EL (cell line): ENCODE measurements around the gene IFT88.
A peak's percentile ranks its signal among the peaks of the same experiment; 100 is the strongest.

Experiments used
- DNase-seq: peaks from one replicate; pipeline ENCODE4 v3.0.0-alpha.2; 2016

Gene IFT88

DNA sequence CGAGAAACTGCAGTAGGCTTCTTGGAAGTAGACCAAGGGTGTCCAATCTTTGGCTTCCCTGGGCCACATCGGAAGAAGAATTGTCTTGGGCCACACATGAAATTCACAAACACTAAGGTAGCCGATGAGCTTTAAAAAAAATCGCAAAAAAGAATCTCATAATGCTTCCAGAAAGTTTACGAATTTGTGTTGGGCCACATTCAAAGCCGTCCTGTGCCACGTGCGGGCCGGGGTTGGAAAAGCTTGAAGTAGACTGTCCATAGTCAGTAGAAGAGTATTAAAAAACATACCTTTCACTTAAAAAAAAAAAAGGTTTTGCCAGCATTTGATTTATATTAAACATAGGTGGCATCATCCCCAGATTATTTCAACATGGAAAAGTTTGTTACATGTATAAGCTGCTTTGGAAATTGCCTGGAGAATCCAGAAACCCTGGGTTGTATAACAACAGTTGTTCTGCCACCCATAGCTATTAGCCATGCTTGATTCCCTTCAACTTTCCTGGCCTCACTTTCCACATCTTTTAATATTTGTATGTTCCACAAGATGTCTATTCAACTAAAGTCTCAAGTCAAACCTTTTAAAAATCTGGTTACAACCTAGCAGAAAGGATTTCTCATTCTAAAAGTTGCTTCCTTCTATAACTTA, 1.0 kb downstream of the IFT88 start:
- no peak for DNase-seq

DNA sequence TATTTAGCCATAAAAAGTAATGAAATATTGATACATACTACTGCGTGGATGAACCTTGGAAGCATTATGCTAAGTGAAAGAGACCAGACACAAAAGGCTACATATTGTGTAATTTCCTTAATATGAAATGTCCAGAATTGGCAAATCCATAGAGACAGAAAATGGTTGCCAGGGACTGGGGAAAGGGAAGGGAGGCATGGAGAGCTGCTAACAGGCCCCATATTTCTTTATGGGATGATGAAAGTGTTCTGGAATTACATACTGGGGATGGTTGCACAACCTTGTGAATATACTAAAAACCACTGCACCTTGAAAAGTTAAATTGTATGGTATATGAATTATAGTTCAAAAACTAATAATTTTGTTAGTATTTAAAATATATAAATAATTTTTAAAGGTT, 3.6 kb downstream of the IFT88 start:
- peak; percentile 25 for DNase-seq

DNA sequence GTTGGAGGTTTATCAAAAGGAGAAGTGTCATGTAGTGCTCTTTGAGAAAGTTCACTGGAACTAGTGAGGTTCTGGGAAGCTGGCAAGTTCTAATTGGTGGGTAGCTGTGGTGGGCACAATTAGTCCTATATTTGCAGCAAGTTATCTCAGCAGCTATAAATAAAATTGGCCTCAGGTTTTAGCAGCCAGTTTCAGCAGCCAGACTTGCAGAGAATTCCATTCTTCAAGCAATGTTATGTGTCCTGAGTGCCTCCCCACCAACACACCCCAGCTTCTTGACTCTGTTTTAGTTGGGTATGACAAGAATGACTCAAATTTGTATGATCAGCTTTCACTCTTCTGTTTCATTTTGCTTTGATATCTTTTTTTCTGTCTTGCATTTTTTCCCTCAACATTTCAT, 4.7 kb downstream of the IFT88 start:
- no peak for DNase-seq

DNA sequence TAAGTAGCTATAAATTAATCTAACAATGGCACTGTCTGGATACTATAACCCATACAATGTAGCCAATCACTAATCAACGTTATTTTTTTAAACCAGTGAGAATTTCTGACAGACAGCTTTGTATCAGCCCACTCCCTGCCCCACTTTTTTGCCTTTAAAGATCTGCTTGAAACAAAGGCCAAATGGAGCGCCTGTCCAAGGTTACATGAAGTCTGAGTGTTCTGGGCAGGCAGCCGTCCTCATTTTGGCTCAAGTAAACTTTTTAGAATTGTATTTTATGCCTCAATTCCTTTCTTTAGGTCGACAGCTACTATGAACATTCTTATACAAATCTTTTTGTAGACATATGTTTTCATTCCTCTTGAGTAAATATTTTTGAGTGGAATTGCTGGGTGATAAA, 6.2 kb downstream of the IFT88 start:
- DNase-seq, result no peak

DNA sequence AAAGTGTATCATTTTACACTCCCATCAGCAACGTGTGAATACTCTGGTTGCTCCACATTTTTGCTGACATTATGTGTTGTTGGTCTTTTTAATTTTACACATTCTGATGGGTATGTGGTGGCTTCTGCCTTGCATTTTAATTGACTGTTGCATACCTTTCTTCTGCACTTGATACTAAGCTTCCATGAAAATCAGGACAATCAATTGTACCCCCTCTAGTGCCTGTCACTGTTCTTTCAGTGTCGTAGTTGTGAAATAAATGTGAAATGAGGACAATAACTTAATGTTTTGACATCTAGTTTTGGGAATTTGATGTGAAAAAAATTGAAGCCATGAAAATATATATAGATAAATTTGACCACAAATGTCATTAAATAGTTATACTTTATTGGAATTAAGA, 6.7 kb downstream of the IFT88 start:
- DNase-seq, result no peak

DNA sequence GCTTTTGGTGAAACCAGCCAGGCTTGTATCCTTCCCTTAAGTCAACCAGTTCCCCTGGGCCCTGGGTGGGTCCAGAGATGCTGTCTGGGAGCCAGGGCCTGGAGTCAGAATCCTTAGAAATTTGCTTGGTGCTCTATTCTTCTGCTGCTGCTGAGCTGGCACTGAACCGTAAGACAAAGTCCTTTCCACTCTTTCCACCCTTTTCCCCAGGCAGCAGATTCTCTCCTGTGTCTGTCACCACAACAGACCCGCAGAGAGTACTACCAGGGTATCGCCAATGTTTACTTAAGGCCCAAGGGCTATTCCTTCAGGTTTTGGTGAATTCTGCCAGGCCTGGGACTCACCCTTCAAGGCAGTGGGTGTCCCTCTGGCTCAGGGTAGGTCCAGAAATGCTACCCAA, 12.2 kb downstream of the IFT88 start:
- no peak for DNase-seq

DNA sequence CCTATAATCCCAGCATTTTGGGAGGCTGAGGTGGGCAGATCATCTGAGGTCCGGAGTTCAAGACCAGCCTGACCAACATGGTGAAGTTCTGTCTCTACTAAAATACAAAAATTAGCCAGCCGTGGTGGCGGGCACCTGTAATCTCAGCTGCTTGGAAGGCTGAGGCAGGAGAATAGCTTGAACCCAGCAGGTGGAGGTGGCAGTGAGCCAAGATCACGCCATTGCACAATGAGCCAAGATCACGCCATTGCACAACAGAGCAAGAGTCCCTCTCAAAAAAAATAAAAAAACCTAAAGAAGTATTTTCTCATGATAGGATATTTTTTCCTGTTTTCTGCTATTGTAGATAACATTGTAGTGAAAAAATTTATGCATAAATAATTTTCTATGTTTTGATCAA, 13.3 kb downstream of the IFT88 start:
- DNase-seq, result no peak

DNA sequence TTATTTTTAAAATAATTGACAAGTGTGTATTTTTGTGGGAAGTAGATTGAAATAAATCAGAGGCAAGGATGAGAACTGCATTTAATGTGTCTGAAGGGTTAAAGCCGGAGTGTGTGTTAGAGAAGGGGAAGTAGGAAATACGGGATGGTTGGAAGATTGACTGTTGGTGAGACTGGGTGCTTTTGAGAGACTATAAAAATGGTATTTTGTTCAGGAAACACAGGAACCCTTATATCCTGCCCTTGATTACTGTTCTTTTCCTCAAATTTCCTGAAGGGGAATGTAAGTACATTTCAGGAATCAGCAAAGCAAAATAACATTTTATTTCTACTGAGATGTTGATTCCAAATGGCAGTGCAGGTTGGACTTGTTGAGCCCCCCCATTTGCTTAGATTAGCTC, 15.1 kb downstream of the IFT88 start:
- no peak for DNase-seq

DNA sequence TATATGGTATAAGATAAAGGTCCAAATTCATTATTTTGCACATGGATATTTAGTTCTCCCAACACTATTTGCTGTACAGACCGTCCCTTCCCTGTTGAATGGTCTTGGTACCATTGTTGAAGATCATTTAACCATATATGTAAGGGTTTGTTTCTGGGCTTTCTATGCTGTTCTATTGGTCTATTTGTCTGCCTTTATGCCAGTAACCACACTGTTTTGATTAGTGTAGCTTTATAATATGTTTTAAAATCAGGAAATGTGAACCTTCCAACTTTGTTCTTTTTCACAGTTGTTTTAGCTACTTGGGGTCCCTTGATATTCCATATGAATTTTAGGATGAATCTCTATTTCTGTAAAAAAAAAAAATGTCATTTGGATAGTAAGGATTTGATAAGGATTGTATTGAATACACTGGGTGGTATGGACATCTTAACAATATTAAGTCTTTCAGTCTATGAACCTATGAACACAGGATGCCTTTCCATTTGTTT, 16.9 kb downstream of the IFT88 start:
- no peak for DNase-seq

DNA sequence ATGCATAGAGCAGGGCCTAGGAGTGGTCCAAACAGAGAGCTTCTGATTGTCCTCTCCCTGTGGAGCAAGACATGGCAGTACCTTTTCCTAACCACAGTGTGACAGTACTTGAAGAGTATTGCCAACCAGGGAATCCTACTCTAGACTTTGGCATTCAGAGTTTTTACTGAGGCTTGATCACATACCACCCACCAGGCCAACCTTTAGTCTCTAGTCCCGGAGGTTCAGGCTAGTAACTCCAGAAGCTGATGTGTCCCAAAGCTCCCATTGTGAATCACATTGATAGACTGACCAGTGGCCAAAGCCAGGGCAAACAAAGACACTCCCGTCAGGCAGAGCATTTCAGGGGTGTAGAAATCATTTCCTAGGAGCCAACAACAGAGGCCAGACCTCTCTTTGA, 18.4 kb downstream of the IFT88 start:
- DNase-seq, result no peak

DNA sequence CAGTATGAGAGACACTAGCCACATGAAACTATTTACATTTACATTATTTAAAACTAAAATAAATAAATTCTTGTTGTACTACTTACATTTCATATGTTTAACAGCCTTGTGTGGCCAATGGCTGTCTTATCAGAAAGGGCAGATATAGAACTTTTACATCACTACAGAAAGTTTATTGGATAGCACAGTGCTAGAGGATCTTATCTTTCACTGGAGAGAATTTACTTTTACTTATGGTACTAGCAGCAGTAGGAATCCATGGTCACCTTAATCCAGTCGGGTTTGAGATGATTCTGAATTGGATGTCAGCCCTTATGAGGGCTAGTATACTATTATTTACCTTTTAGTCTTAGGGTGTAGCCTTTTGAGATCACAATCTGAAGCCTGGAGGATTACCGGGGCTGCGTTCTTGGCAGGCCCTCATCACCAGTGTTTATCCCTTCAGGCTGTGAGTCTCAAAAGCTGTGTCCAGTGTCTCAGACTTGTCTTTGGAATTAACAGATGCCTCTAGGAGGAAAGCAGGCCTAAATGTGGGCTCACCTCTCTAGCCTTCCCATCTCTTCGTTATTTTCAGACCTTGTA, 21.7 kb downstream of the IFT88 start:
- DNase-seq, result no peak

DNA sequence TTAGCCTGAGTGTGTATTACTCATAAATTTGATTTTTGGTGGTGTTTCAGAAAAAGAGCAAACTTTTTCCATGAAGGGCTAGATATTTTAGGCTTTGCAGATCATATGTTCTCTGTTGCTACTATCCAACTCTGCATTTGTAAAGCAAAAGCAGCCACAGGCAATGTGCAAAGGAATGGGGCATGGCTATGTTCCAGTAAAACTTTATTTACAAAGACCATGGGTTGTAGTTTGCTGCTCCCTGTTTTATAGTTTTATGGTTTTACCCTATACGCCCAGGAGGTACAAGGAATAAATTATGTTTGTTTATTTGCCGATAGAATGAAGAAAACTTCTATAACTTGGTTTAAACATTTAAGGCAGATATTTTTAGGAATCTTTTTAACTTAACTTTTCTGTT, 23.6 kb downstream of the IFT88 start:
- DNase-seq, result no peak

DNA sequence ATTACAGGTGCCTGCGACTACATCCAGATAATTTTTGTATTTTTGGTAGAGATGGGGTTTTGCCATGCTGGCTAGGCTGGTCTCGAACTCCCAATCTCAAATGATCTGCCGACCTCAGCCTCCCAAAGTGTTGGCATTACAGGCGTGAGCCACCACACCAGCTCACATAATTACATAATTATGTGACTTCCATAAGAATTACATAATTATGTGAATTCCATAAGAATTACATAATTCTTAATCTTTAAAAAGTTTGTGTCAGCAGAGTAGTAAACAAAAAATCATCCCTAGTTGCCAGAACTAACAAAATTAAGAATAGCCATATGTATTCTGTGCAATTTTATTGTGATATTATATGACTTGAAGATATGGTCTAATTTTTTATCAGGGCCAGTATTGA, 25.6 kb downstream of the IFT88 start:
- DNase-seq, result no peak

DNA sequence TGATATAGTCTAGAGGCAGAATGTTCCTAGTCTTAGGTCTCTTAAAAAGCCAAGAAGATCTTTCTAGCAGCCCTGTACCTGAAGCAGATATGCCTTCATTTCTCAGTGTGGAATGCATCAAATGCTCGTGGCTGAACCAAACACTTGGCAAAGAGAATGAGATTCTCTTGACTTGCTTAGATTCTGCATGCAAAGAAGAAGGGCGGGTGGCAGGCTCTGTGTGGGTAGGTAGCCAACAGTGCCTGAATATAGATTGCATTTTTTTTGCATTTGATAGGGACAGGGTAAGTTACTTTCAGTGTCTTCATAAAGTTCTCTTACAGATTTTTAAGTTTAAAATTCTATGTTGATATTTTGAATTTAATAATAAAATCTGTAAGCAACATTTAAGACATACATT, 27.3 kb downstream of the IFT88 start:
- DNase-seq, result no peak

DNA sequence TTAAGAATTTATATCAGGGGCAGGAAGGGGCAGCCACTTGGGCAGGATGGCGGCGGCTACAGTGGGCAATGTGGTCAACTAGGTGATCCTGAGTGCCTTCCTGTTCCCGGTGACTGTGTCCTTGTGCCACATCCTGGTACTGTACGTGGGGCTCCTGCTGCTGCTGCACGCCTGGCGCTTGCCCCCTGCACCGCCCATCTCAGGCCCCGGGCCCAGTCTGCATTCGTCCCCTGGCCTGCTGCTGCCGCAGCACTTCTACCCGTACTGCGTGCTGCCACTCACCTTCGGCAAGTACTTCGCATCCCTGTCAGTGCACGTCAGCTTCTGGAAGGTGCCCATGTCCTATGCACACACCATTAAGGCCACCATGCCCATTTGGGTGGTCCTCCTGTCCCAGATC, 40.1 kb downstream of the IFT88 start:
- no peak for DNase-seq

DNA sequence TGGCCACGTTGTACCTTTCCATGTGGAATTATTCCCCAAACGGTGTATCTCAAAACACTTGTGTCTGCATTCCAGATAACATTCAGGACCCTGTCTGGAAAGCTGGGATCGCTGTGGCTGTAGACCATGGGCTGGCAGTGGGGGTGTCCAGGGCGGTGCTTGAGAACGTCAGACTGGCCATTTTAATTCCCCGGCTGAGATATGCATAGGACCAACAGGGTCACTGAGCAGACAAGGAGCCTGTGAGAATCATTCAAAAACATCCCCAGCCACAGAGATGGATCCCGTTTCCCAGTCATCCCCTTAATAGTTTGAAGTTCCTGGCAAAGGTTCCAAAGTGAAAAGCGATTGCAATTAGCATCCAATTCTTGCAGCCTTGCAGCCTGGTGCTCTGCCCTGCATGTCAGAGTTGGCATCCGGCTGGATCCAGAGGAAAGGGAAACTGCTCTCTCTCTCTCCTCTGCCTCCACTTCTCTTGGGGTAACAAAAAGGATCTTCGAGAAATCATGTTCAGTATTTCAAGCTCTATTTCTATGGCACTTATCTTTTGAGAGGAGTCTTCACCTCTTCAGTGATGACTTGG, 41.6 kb downstream of the IFT88 start:
- no peak for DNase-seq

DNA sequence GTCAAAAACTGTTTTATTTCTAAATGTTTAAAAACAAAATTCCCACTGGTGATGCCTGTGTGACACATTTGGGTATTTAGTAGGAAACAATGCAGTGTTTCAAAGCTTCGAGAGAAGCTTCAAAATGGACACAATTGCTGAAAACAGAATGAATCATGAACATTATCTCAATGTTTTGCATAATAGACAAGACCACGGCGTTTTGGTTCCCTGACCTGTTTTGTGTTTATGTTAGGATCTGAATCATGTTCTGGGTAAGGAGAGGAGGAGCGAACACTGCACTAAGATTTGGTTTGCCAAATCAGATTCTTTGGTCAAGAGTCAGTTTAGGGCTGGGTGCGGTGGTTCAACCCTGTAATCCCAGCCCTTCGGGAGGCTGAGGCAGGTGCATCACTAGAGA, 42.2 kb downstream of the IFT88 start:
- DNase-seq, result peak; percentile 74

DNA sequence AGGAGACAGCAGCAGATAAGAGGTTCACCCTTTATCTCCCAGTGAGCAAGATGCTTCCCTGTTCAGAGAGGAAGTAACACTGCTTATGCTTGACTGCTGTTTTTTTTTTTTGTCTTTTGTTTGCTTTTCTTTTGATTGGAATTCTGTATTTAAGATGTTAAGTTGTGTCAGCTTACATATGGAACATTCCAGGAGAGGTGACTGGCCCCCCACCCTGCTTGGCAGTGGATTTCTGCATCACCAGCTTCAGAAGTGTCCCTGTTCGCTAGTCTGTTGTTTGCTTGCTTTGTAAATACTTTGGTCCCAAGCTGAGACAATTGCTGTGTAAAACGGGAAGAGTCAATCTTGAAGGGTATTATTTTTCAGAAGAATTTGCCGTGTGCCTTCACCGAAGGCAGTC, 43.0 kb downstream of the IFT88 start:
- DNase-seq, result no peak

DNA sequence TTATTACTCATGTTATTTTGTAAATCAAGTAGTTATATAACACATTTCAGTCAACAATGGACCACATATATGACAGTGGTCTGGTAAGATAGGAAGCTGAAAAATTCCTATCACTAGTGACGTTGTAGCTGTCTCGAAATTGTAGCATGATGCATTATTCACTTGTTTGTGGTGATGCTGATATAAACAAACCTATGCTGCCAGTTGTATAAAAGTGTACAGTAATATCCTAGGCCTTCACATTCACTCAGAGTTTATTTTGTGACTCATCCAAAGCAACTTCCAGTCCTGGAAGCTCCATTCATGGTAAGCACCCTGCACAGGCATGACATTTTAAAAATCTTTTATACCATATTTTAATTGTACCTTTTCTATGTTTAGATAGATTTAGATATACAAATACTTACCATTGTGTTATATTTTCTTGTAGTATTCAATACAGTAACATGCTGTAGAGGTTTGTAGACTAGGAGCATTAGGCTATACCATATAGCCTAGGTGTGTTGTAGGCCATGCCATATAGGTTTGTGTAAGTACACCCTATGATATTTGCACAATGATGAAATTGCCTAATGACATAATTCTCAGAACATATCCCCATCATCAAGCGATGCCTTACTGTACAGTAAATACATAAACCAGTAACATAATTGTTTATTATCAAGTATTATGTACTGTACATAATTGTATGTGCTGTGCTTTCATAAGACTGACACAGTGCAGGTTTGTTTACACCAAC, 49.3 kb downstream of the IFT88 start:
- DNase-seq, result peak; percentile 83

DNA sequence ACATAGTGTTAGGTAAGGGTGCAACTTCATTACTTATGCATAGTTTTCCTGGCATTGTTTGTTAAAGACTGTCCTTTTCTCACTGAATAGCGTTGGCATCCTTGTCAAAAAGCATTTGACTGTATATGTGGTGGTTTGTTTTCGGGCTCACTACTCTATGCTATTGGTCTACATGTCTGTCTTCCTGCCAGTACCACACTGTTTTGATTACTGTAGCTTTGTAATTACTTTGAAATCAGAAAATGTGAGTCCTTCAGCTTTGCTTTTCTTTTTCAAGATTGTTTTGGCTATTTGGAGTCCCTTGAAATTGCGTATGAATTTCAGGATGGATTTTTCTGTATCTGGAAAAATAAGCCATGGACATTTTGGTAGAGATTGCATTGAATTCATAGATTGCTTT, 56.0 kb downstream of the IFT88 start:
- DNase-seq, result no peak

DNA sequence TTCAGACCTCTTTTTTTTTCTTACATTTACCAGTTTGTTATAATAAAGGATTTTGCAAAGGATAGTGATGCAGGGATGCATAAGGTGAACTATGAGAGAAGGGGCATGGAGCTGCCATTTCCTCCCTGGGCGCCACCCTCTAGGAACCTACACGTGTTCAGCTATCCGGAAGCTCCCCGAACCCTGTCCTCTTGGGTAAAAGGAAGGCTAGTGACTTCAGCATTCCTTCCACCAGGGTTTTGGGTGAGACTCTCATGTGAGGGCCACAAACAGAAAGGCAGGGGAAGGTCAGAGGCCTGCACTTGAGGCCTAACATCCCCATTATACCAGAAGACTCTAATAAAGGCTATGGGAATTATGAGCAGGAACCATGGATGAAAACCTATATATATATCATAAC, 57.3 kb downstream of the IFT88 start:
- no peak for DNase-seq

DNA sequence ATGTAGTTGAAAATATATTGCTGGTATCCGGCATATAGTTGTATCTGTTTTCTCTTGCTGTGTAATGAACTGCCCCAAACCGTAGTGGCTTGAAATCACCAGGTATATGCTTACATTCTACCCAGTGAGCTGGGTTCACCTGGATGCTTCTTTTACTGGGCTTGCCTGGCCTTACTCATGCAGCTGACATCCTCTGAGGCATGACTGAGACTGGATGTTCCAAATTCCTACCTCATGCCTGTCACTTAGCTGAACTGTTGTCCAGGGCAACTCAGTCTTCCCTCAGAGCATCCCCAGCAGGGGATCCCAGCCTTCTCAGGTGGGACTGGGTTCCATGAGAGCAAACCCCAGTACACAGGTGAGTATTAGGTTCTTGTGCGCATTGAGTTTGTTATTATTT, 66.8 kb downstream of the IFT88 start:
- DNase-seq, result no peak

DNA sequence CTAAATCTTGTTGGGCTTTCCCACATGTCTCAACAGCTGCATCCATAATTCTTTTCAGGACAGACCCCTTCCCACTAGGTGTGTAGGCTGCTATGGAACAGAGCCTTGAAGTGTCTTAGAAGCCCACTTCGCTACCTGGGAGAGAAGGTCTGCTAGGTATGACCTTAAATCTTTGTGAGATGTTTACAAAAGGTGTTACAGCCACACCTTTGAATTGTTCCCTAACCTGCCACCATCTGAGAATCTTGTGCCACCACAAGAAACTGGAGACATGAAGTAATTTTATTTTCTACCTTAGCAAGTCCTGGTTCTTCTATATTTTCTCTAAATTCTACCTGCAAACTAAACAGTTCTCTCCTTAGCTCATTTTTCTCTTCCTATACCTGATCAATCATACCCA, 69.1 kb downstream of the IFT88 start:
- no peak for DNase-seq

DNA sequence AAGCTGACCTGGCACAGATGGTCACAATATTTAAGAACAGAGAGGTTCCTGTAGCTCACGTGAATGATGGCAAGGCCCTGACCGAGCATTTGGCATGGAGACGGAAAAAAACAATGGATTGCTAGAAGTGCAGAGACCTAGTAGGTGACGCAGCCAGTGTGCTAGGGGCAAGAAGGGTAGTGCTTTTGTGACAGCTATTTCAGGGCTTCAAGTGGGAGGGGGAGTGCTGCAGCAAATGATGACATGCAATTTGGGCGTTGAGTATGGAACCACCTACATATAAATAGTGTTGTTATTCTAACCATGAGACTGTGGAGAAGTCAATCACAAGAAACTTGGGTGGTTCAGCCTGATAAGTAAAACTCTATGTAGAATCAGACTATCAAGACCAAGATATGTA, 70.9 kb downstream of the IFT88 start:
- DNase-seq, result no peak
